H1 (cell line): ENCODE measurements around the gene SMURF2. TPM values are rescaled to one million over a fixed set of nuclear protein-coding genes. Genes with fewer than 3 reads are reported as not detected.

Experiments
- CTCF ChIA-PET: fragments of 300-600 bp; sonication (Branson Sonifier 250); formaldehyde crosslinking; loops from one replicate; lab custom pipeline; 2021; ENCODE audit not compliant: partially characterized antibody; lab: Charles Lee
- POLR2A ChIA-PET: fragments of 300-600 bp; sonication (Branson Sonifier 250); formaldehyde crosslinking; loops from one replicate; lab custom pipeline; 2021; ENCODE audit warnings: inconsistent platforms; ENCODE audit not compliant: partially characterized antibody; lab: Charles Lee
- DNase-seq, 2 experiments: peaks; one replicate each; pipeline versions ENCODE4 v3.0.0 to v3.0.0-alpha.2; 2010 to 2022; ENCODE audit warnings: low spot score in 2 of 2, low read depth in 1 of 2, mixed read lengths in 1 of 2
- FAIRE-seq: peaks from 2 replicates; lab custom pipeline; 2011; peaks lifted over from hg19 to GRCh38; lab: Jason Lieb, UNC
- H2AFZ ChIP-seq: 2 replicates; pipeline ENCODE4 v1.8.1; 2012; ENCODE audit warnings: low read length, inconsistent platforms
- H2AK5ac ChIP-seq: 2 replicates; pipeline ENCODE4 v1.6.1; 2013; ENCODE audit warnings: low read depth, low read length
- H2BK120ac ChIP-seq: replicated peaks from 2 replicates; pipeline ENCODE3; 2013; ENCODE audit warnings: low read depth, low read length, inconsistent platforms
- H2BK12ac ChIP-seq: 2 replicates; pipeline ENCODE4 v1.6.1; 2013; ENCODE audit warnings: low read depth, low read length
- H2BK15ac ChIP-seq: 2 replicates; pipeline ENCODE4 v1.6.1; 2013; ENCODE audit warnings: low read length
- H2BK20ac ChIP-seq: 2 replicates; pipeline ENCODE4 v1.6.1; 2013; ENCODE audit warnings: low read length
- H2BK5ac ChIP-seq: 2 replicates; pipeline ENCODE4 v1.6.1; 2013; ENCODE audit warnings: low read depth, low read length
- H3K14ac ChIP-seq: 2 replicates; pipeline ENCODE4 v1.6.1; 2013; ENCODE audit warnings: inconsistent platforms; ENCODE audit not compliant: insufficient read length
- H3K18ac ChIP-seq: 2 replicates; pipeline ENCODE4 v1.6.1; 2013; ENCODE audit warnings: low read length; ENCODE audit errors: extremely low read depth
- H3K23ac ChIP-seq: 2 replicates; pipeline ENCODE4 v1.6.1; 2013; ENCODE audit warnings: inconsistent platforms; ENCODE audit not compliant: insufficient read length
- H3K23me2 ChIP-seq: 2 replicates; pipeline ENCODE4 v1.6.1; 2013; ENCODE audit warnings: low read depth, low read length
- H3K27ac ChIP-seq: 2 replicates; pipeline ENCODE4 v1.6.1; 2011; ENCODE audit warnings: low read depth, low read length, inconsistent platforms
- H3K27me3 ChIP-seq, 4 experiments: replicated peaks in 1 of 4; 1 replicate in 1 of 4; 2 replicates in 3 of 4; pipeline versions ENCODE4 v1.6.1 to v1.8.1; 2011 to 2013; ENCODE audit warnings: low read length in 3 of 4, mild to moderate bottlenecking in 3 of 4, inconsistent platforms in 2 of 4, mixed read lengths in 2 of 4, moderate library complexity in 1 of 4; ENCODE audit not compliant: control insufficient read depth in 3 of 4, insufficient read depth in 3 of 4; ENCODE audit errors: extremely low read depth in 1 of 4
- H3K36me3 ChIP-seq, 4 experiments: 2 replicates each; pipeline versions ENCODE4 v1.6.1 to v1.8.1; 2011 to 2013; ENCODE audit warnings: mild to moderate bottlenecking in 4 of 4, low read length in 3 of 4, moderate library complexity in 2 of 4, control low read depth in 1 of 4, inconsistent platforms in 1 of 4; ENCODE audit not compliant: insufficient read depth in 4 of 4, control insufficient read depth in 2 of 4
- H3K4ac ChIP-seq: replicated peaks from 2 replicates; pipeline ENCODE3; 2013; ENCODE audit warnings: low read length, low read depth, mixed read lengths, inconsistent platforms; ENCODE audit not compliant: insufficient read length
- H3K4me1 ChIP-seq, 4 experiments: replicated peaks in 1 of 4; 1 replicate in 1 of 4; 2 replicates in 3 of 4; pipeline versions ENCODE4 v1.6.1 to v1.8.1; 2011 to 2013; ENCODE audit warnings: low read length in 3 of 4, inconsistent platforms in 2 of 4, mixed read lengths in 1 of 4; ENCODE audit not compliant: insufficient read depth in 4 of 4, control insufficient read depth in 3 of 4
- H3K4me2 ChIP-seq, 2 experiments: 2 replicates each; pipeline versions ENCODE4 v1.6.1 to v1.8.1; 2011 to 2013; ENCODE audit warnings: low read depth in 2 of 2, low read length in 2 of 2, control low read depth in 1 of 2, inconsistent platforms in 1 of 2, mild to moderate bottlenecking in 1 of 2; ENCODE audit not compliant: insufficient read depth in 1 of 2
- H3K4me3 ChIP-seq, 4 experiments: fragments of 200-600, 300-600 bp in 1 of 4; sonication (generic), shearing (Covaris generic), sonication (Bioruptor Twin) in 1 of 4; 2 replicates each; pipeline versions ENCODE4 v1.5.1 to v1.8.1; 2011 to 2016; ENCODE audit warnings: low read length in 4 of 4, low read depth in 3 of 4, control low read depth in 2 of 4, inconsistent platforms in 2 of 4, mild to moderate bottlenecking in 2 of 4, mixed read lengths in 1 of 4, moderate library complexity in 1 of 4; ENCODE audit not compliant: insufficient read depth in 2 of 4; ENCODE audit errors: extremely low read depth in 1 of 4
- H3K56ac ChIP-seq: replicated peaks from 2 replicates; pipeline ENCODE3; 2013; ENCODE audit warnings: low read depth, mild to moderate bottlenecking, mixed read lengths, low read length, inconsistent platforms; ENCODE audit not compliant: insufficient read length
- H3K79me1 ChIP-seq: 2 replicates; pipeline ENCODE4 v1.6.1; 2013; ENCODE audit warnings: low read depth, low read length, control low read depth
- H3K79me2 ChIP-seq, 2 experiments: 2 replicates each; pipeline versions ENCODE4 v1.6.1 to v1.8.1; 2012 to 2013; ENCODE audit warnings: low read length in 2 of 2, mild to moderate bottlenecking in 2 of 2, inconsistent platforms in 1 of 2; ENCODE audit not compliant: insufficient read depth in 2 of 2, control insufficient read depth in 1 of 2
- H3K9ac ChIP-seq, 4 experiments: replicated peaks in 1 of 4; 1 replicate in 1 of 4; 2 replicates in 3 of 4; pipeline versions ENCODE4 v1.6.1 to v1.8.1; 2011 to 2013; ENCODE audit warnings: low read depth in 3 of 4, low read length in 3 of 4, control low read depth in 2 of 4, mild to moderate bottlenecking in 2 of 4, moderate library complexity in 2 of 4, inconsistent platforms in 1 of 4; ENCODE audit errors: extremely low read depth in 1 of 4
- H3K9me3 ChIP-seq, 2 experiments: 2 replicates each; pipeline versions ENCODE4 v1.6.1 to v1.8.1; 2012 to 2013; ENCODE audit warnings: mild to moderate bottlenecking in 2 of 2, moderate library complexity in 2 of 2, control low read depth in 1 of 2, inconsistent platforms in 1 of 2, low read depth in 1 of 2, low read length in 1 of 2, mixed read lengths in 1 of 2; ENCODE audit not compliant: insufficient read depth in 2 of 2
- H4K20me1 ChIP-seq, 2 experiments: replicated peaks in 1 of 2; 2 replicates each; pipeline versions ENCODE3 to v1.8.1; 2011 to 2013; ENCODE audit warnings: inconsistent platforms in 2 of 2, low read length in 2 of 2, mild to moderate bottlenecking in 1 of 2; ENCODE audit not compliant: insufficient read depth in 2 of 2, control insufficient read depth in 1 of 2
- H4K5ac ChIP-seq: 2 replicates; pipeline ENCODE4 v1.6.1; 2013; ENCODE audit warnings: low read length, low read depth, mixed read lengths, inconsistent platforms; ENCODE audit not compliant: insufficient read length
- H4K8ac ChIP-seq: 2 replicates; pipeline ENCODE4 v1.8.0; 2013; ENCODE audit warnings: mild to moderate bottlenecking, moderate library complexity, low read length, inconsistent platforms; ENCODE audit not compliant: insufficient read depth; ENCODE audit errors: extremely low read depth
- H4K91ac ChIP-seq: replicated peaks from 2 replicates; pipeline ENCODE3; 2013; ENCODE audit warnings: low read length, mixed read lengths, inconsistent platforms; ENCODE audit not compliant: insufficient read length
- BCL11A ChIP-seq, 2 experiments: IDR thresholded peaks; one replicate each; pipeline ENCODE4 v1.6.1; 2011; ENCODE audit warnings: low read depth in 2 of 2, low read length in 2 of 2, mild to moderate bottlenecking in 2 of 2
- CEBPB ChIP-seq: IDR thresholded peaks from 2 replicates; pipeline ENCODE4 v1.6.1; 2012; ENCODE audit warnings: low read depth, low read length
- NANOG ChIP-seq: IDR thresholded peaks from 2 replicates; pipeline ENCODE4 v1.6.1; 2011; ENCODE audit warnings: low read length, low read depth, mild to moderate bottlenecking, inconsistent platforms; ENCODE audit not compliant: insufficient read depth, poor library complexity, severe bottlenecking
- WGBS, 2 experiments: shearing (Covaris generic) in 1 of 2; methylation state at CpG; one replicate each; pipeline versions ENCODE4 v1.1.6 to v1.1.7; 2013 to 2015; ENCODE audit warnings: low lambda C conversion rate in 2 of 2, mixed read lengths in 2 of 2, inconsistent platforms in 1 of 2, low coverage in 1 of 2, missing lambda C conversion rate in 1 of 2; ENCODE audit not compliant: insufficient replicate concordance in 2 of 2, insufficient coverage in 1 of 2, insufficient read length in 1 of 2; ENCODE audit errors: extremely low coverage in 1 of 2, missing lambda C conversion rate in 1 of 2; 5-methylcytosine and 5-hydroxymethylcytosine counted together
- polyA plus RNA-seq, 7 experiments: library from polyadenylated mRNA; depleted of rRNA in 3 of 7; stranded (reverse) in 5 of 7; unstranded in 2 of 7; fragments of >200 nt in 5 of 7; fragments of 200-250 nt in 2 of 7; gene quantifications; 1 replicate in 5 of 7; 2 replicates in 1 of 7; 4 replicates in 1 of 7; pipeline versions ENCODE4 v1.2.1 to v1.2.3, GENCODE V29; 2011 to 2013; ENCODE audit warnings: missing spikeins in 2 of 7, mixed read lengths in 2 of 7
- total RNA-seq: library from RNA; stranded (reverse); fragmentation: NEBNext Ultra II Directional; extraction: Animal tissue kit (Norgen Biotek cat#: 25700); gene quantifications from 2 replicates; pipeline ENCODE4 v1.2.1, GENCODE V29; 2021
- TF ChIP-seq, protein P1 (sequence below), 3 experiments: IDR thresholded peaks; 1 replicate in 2 of 3; 2 replicates in 1 of 3; pipeline versions ENCODE4 v1.5.1 to v1.6.1; 2011; ENCODE audit warnings: low read length in 3 of 3, mild to moderate bottlenecking in 3 of 3, inconsistent platforms in 2 of 3, low read depth in 1 of 3, moderate library complexity in 1 of 3; ENCODE audit not compliant: insufficient read depth in 1 of 3; ENCODE audit errors: control extremely low read depth in 1 of 3
- TF ChIP-seq, protein P2 (sequence below): IDR thresholded peaks from 2 replicates; pipeline ENCODE4 v1.6.1; 2011; ENCODE audit warnings: low read depth, mild to moderate bottlenecking, low read length; ENCODE audit not compliant: insufficient read depth

The SMURF2 gene
- total and polyA plus RNA-seq, 2 of the 8 experiments (the other 6 are each of a cell fraction or from before 2014, with no cell fraction given), result 7.2 to 29.2 TPM

DNA sequence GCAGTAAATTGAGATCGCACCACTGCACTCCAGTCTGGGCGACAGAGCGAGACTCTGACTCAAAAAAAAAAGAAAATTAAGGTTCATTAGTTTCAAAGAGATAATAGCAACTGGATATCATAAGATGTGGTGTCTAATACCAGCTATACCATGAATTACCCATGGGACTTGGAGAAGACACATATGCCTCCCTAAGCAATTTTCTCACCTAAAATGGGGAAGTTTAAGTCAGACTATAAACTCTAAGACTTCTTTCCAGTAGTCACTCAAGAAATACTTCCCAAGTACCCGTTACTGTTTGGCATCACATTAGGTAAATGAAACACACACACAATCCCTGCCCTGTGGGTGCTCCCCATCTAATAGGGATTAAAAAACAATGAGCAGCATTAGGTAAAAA, 22.6 kb downstream of the SMURF2 start:
- Histone ChIP-seq H2BK5ac (no peak overlapping the region), H4K8ac (no peak overlapping the region), H4K91ac (no peak overlapping the region), H2AFZ (no peak overlapping the region), H3K27me3 (no peaks in the 10 kb centered on the region), H2BK12ac (no peak overlapping the region), H3K79me2 (peaks cover 0 to 38% of the 10 kb centered on the region in 2 experiments; a peak in 2 of 4 replicates), H3K27ac (no peak overlapping the region), H3K9me3 (no peaks in the 10 kb centered on the region), H2BK20ac (no peak overlapping the region), H3K4me2 (no peak overlapping the region), H3K4ac (no peak overlapping the region), H3K14ac (no peak overlapping the region), H3K79me1 (no peaks in the 10 kb centered on the region; the same call in none of the 2 replicates), H3K23ac (no peak overlapping the region), H3K36me3 (no peaks in the 10 kb centered on the region), H4K5ac (no peak overlapping the region), H3K56ac (no peak overlapping the region), H2BK120ac (no peak overlapping the region), H4K20me1 (peaks cover 0 to 2% of the 10 kb centered on the region in 2 experiments), H3K4me3 (no peak overlapping the region), H2BK15ac (no peak overlapping the region), H2AK5ac (no peak overlapping the region), H3K18ac (no peak overlapping the region), H3K4me1 (no peaks in the 10 kb centered on the region), H3K23me2 (no peaks in the 10 kb centered on the region), H3K9ac (no peak overlapping the region)
- WGBS, 2 experiments, result 93% methylated on average over 4 of the region's 4 CpGs; no CpG with 5 or more reads in 1 of the 2 experiments
- ChIA-PET CTCF (interaction anchor here (2.2 kb wide), 1 partner anchor 10 kb away, joined by 10 read pairs; no protein-coding TSS in a partner anchor), POLR2A (interaction anchor here (1.3 kb wide), 1 partner anchor 134 kb away, joined by 5 read pairs; no protein-coding TSS in a partner anchor)
- DNase-seq, result no peak
- FAIRE-seq, result no peak
- TF ChIP-seq, protein P1, sequence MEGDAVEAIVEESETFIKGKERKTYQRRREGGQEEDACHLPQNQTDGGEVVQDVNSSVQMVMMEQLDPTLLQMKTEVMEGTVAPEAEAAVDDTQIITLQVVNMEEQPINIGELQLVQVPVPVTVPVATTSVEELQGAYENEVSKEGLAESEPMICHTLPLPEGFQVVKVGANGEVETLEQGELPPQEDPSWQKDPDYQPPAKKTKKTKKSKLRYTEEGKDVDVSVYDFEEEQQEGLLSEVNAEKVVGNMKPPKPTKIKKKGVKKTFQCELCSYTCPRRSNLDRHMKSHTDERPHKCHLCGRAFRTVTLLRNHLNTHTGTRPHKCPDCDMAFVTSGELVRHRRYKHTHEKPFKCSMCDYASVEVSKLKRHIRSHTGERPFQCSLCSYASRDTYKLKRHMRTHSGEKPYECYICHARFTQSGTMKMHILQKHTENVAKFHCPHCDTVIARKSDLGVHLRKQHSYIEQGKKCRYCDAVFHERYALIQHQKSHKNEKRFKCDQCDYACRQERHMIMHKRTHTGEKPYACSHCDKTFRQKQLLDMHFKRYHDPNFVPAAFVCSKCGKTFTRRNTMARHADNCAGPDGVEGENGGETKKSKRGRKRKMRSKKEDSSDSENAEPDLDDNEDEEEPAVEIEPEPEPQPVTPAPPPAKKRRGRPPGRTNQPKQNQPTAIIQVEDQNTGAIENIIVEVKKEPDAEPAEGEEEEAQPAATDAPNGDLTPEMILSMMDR (IDR thresholded peaks at IDR 0.05; ENCODE audit: control extremely low read depth in 1 of 3, insufficient read depth in 1 of 3, low read depth in 1 of 3, low read length in 3 of 3), result no peak
- TF ChIP-seq BCL11A (IDR thresholded peaks at IDR 0.05; ENCODE audit: low read depth in 2 of 2, low read length in 2 of 2) (no peak), NANOG (no peak), CEBPB (no peak)
- TF ChIP-seq, protein P2, sequence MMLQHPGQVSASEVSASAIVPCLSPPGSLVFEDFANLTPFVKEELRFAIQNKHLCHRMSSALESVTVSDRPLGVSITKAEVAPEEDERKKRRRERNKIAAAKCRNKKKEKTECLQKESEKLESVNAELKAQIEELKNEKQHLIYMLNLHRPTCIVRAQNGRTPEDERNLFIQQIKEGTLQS, result no peak
